ENCODE data around the gene HSFX2.
"Not testable (repeated sequence)": the region's sequence is repeated elsewhere in the genome, so short reads cannot be mapped to it uniquely, and the experiment has no call there.

The HSFX2 gene

DNA sequence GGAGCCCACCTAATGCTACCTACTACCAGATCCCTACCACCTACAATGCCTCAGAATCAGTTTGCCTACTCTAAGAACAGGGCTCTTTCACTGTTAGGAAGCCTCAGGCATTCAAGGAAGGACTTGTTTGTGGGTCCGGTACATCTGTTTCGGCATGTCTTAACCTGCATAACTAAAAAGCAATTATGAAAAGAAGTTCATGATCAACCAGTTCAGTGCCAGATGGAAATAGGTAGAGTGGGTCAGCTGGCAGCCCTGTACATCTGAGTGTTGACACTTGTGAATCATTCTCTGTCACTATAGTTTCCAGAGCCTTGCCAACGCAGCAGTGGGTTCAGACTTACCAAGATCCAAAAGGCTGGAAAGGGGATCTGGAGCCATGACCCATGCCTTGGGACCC lies 33.2 kb upstream of the HSFX2 start:
- Histone ChIP-seq H3K9me3 (ENCODE audit: severe bottlenecking) (no peaks in the 10 kb centered on the region), H3K36me3 (no peaks in the 10 kb centered on the region), H3K4me3 (ENCODE audit: low read depth, low read length) (no peak overlapping the region), H3K27ac (no peak overlapping the region), H3K27me3 (ENCODE audit: insufficient read depth, low read depth, severe bottlenecking) (peaks cover 10% of the 10 kb centered on the region)
- TF ChIP-seq, protein P1, sequence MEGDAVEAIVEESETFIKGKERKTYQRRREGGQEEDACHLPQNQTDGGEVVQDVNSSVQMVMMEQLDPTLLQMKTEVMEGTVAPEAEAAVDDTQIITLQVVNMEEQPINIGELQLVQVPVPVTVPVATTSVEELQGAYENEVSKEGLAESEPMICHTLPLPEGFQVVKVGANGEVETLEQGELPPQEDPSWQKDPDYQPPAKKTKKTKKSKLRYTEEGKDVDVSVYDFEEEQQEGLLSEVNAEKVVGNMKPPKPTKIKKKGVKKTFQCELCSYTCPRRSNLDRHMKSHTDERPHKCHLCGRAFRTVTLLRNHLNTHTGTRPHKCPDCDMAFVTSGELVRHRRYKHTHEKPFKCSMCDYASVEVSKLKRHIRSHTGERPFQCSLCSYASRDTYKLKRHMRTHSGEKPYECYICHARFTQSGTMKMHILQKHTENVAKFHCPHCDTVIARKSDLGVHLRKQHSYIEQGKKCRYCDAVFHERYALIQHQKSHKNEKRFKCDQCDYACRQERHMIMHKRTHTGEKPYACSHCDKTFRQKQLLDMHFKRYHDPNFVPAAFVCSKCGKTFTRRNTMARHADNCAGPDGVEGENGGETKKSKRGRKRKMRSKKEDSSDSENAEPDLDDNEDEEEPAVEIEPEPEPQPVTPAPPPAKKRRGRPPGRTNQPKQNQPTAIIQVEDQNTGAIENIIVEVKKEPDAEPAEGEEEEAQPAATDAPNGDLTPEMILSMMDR (IDR thresholded peaks at IDR 0.05; ENCODE audit: low read depth, low read length) = no peak
- no peak for DNase-seq

DNA sequence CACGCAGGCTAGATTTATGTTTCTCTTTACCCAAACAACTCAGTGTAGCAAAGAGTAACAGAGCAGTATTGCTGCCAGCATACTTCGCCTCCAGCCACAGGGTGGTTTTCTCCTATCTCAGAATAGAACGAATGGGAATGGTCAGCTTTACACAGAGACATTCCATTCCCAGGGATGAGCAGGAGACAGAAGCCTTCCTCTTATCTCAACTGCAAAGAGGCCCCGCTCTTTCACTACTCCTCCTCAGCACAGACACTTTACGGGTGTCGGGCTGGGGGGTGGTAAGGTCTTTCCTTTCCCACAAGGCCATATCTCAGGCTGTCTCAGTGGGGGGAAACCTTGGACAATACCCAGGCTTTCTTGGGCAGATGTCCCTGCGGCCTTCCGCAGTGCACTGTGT lies 31.7 kb upstream of the HSFX2 start:
- not testable (repeated sequence) for DNase-seq; H3K4me3 ChIP-seq (ENCODE audit: low read depth, low read length); H3K36me3 ChIP-seq; H3K27me3 ChIP-seq (ENCODE audit: insufficient read depth, low read depth, severe bottlenecking); H3K27ac ChIP-seq; H3K9me3 ChIP-seq (ENCODE audit: severe bottlenecking)

DNA sequence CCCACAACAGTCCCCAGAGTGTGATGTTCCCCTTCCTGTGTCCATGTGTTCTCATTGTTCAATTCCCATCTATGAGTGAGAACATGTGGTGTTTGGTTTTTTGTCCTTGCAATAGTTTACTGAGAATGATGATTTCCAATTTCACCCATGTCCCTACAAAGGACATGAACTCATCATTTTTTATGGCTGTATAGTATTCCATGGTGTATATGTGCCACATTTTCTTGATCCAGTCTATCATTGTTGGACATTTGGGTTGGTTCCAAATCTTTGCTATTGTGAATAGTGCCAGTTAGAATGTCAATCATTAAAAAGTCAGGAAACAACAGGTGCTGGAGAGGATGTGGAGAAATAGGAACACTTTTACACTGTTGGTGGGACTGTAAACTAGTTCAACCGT lies 24.5 kb upstream of the HSFX2 start:
- not testable (repeated sequence) for H3K36me3 ChIP-seq; H3K27ac ChIP-seq; H3K9me3 ChIP-seq (ENCODE audit: severe bottlenecking); DNase-seq; H3K27me3 ChIP-seq (ENCODE audit: insufficient read depth, low read depth, severe bottlenecking); H3K4me3 ChIP-seq (ENCODE audit: low read depth, low read length)

DNA sequence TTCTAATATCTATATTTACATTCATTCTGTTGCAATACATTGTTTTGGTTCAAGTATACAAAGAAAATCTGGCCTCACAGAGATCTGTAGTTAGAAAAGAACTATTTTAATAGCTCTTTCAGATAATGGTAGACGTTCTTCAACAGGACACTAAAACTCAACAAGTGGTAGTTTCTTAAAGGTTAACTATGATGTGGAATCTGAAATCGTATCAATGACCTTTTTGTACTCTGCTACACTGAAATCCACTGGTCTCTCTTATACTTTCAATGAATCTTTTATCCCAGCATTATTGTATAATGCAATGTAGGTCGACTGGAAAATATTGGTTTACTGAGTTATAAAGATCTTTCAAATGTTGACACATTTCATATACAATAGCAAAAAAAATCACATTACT lies 23.8 kb upstream of the HSFX2 start:
- Histone ChIP-seq H3K9me3 (ENCODE audit: severe bottlenecking) (no peaks in the 10 kb centered on the region), H3K27me3 (ENCODE audit: insufficient read depth, low read depth, severe bottlenecking) (no peaks in the 10 kb centered on the region), H3K36me3 (no peaks in the 10 kb centered on the region), H3K4me3 (ENCODE audit: low read depth, low read length) (no peak overlapping the region), H3K27ac (no peak overlapping the region)
- DNase-seq = no peak
- TF ChIP-seq, protein P1 (IDR thresholded peaks at IDR 0.05; ENCODE audit: low read depth, low read length) = no peak

DNA sequence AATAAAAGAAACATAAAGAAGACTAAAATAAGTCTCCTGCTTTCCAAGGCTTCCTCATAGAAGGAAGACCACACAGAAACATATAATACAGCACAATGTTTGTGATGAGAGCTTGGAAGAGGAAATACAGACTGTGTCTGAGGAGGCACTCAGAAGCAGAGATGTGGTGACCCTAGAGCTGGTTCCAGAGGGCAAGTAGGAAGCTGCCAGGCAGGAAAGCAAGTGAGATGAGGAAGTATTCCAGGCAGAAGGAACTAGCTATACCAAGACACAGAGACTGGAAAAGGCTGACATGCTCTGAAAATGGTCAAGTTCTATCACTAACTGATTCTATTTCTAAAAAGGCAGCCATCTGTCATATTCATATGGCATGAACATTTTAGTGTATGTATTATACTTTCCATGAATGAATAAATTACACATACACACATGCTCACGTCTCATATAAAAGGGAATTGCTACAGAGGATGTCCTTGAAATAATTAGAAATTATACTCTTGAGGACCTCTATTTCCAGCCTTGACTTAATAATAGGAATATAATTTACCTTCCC lies 16.6 kb upstream of the HSFX2 start:
- DNase-seq = no peak
- Histone ChIP-seq H3K36me3 (no peaks in the 10 kb centered on the region), H3K27ac (no peak overlapping the region), H3K9me3 (ENCODE audit: severe bottlenecking) (peaks cover 4% of the 10 kb centered on the region), H3K4me3 (ENCODE audit: low read depth, low read length) (no peak overlapping the region), H3K27me3 (ENCODE audit: insufficient read depth, low read depth, severe bottlenecking) (peaks cover 2% of the 10 kb centered on the region)
- TF ChIP-seq, protein P1 (IDR thresholded peaks at IDR 0.05; ENCODE audit: low read depth, low read length) = no peak

DNA sequence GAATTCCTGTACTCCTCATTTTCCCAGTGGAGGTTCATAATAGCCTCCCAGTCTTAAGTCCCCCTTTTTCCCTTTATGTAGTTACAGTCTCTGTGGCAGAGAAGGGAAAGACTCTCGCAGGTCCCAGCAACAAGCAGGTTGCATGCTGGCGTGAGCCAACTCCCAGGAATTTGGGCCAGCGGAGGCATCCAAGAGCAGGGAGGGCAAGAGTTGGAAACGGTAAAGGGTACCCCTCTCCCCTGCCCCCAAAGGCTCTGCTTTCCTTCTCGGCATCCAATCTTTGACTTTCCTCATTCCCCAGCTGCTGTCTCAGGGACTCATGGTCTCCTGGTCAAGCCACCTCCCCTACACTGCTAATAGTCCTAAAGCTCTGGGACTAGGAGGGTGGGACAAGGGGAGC lies 15.4 kb upstream of the HSFX2 start:
- Histone ChIP-seq H3K36me3 (no peaks in the 10 kb centered on the region), H3K27me3 (ENCODE audit: insufficient read depth, low read depth, severe bottlenecking) (peaks cover 2% of the 10 kb centered on the region), H3K4me3 (ENCODE audit: low read depth, low read length) (no peak overlapping the region), H3K27ac (no peak overlapping the region), H3K9me3 (ENCODE audit: severe bottlenecking) (peaks cover 4% of the 10 kb centered on the region)
- TF ChIP-seq, protein P1 (IDR thresholded peaks at IDR 0.05; ENCODE audit: low read depth, low read length) = no peak
- DNase-seq = no peak

DNA sequence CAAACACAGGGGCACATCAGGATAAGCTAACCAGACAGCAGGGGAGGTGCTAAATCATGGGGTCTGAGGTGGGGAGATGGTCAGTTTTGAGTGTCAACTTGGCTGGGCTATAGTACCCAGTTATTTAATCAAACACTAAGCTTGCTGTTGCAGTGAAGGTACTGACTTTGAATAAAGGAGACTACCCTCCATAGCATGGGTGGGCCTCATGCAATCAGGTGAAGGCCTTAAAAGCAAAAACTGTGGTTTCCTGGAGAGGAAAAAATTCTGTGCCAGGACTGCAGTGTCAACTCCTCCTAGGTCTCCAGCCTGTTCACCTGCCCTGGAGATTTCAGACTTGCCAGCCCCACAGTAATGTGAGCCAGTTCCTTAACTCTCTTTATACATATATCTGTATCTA lies 12.6 kb upstream of the HSFX2 start:
- H3K27me3 ChIP-seq (ENCODE audit: insufficient read depth, low read depth, severe bottlenecking) = peaks cover 7% of the 10 kb centered on the region
- H3K36me3 ChIP-seq = no peaks in the 10 kb centered on the region
- DNase-seq = no peak
- no peak overlapping the region for H3K4me3 ChIP-seq (ENCODE audit: low read depth, low read length)
- TF ChIP-seq, protein P1 (IDR thresholded peaks at IDR 0.05; ENCODE audit: low read depth, low read length) = no peak
- H3K9me3 ChIP-seq (ENCODE audit: severe bottlenecking) = no peaks in the 10 kb centered on the region
- no peak overlapping the region for H3K27ac ChIP-seq

DNA sequence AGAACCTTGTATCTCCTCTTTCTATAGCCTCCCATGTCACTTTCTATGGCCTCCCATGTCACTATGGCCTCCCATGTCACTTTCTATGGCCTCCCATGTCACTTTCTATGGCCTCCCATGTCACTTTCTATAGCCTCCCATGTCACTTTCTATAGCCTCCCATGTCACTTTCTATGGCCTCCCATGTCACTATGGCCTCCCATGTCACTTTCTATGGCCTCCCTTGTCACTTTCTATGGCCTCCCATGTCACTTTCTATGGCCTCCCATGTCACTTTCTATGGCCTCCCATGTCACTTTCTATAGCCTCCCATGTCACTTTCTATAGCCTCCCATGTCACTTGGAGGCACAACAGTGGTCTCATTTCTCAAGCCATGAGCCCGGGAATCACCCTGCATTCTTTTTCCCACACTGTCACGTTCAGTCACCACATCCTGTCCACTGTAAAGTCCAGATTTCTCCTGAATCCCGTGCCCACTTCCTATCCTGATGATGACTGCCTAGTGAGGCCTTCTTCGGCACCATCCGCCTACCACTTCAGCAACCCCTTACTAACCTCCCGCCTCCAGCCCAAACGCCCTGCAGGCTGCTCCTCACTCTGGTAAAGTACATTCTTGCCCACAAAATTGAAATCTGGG lies 10.3 kb upstream of the HSFX2 start:
- not testable (repeated sequence) for H3K9me3 ChIP-seq (ENCODE audit: severe bottlenecking); H3K36me3 ChIP-seq; DNase-seq; H3K27ac ChIP-seq; H3K4me3 ChIP-seq (ENCODE audit: low read depth, low read length); H3K27me3 ChIP-seq (ENCODE audit: insufficient read depth, low read depth, severe bottlenecking)

All from WERI-Rb-1 (cell line).